ENCODE measurements around the gene NLE1. TPM values are rescaled to one million over a fixed set of nuclear protein-coding genes. Genes with fewer than 3 reads are reported as not detected.
"Not testable (repeated sequence)": the region's sequence is repeated elsewhere in the genome, so short reads cannot be mapped to it uniquely, and the experiment has no call there.

The NLE1 gene
- total and polyA plus RNA-seq, 5 donors = 2.2 to 6.6 (median 4.1) TPM

- ATAC-seq (no peak), DNase-seq (no peak)
- no peak overlapping the region for H3K4me3 ChIP-seq (ENCODE audit: low read length)
- WGBS = 83% methylated on average over 7 of the region's 7 CpGs
- H3K27ac ChIP-seq (ENCODE audit: low read length) = no peak overlapping the region
- H3K4me1 ChIP-seq (ENCODE audit: control insufficient read depth, insufficient read depth, low read length) = peaks cover 2% of the 10 kb centered on the region
- no peaks in the 10 kb centered on the region for H3K9me3 ChIP-seq (ENCODE audit: control insufficient read depth, low read length)
- intact Hi-C loops (cut with DNase I) = loop anchor here in 2 of 4 donors (10.0 kb wide), 1 partner anchor 371 kb away; the partner anchor contains the start of gene SLFN12L (in 2 of the 2)
- no peaks in the 10 kb centered on the region for H3K27me3 ChIP-seq (ENCODE audit: control insufficient read depth, insufficient read depth)
Observed at GRCh38 chr17:35163886-35164285, 21.8 kb upstream of the NLE1 start.

GRCh38 chr17:35162755-35163154, 20.7 kb upstream of the NLE1 start:
- 86% methylated on average over 4 of the region's 4 CpGs for WGBS
- intact Hi-C loops (cut with DNase I) = loop anchor here in 2 of 4 donors (10.0 kb wide), 1 partner anchor 372 kb away; the partner anchor contains the start of gene SLFN12L (in 2 of the 2)
- no peak for ATAC-seq

GRCh38 chr17:35161281-35161761, 19.2 kb upstream of the NLE1 start:
- H3K9me3 ChIP-seq (ENCODE audit: control insufficient read depth, low read length) = no peaks in the 10 kb centered on the region
- no peaks in the 10 kb centered on the region for H3K27me3 ChIP-seq (ENCODE audit: control insufficient read depth, insufficient read depth)
- DNase-seq (no peak), ATAC-seq (no peak)
- intact Hi-C loops (cut with DNase I) = loop anchor here in 2 of 4 donors (10.0 kb wide), 1 partner anchor 373 kb away; the partner anchor contains the start of gene SLFN12L (in 2 of the 2)
- WGBS = 64% methylated on average over 3 of the region's 3 CpGs
- H3K27ac ChIP-seq (ENCODE audit: low read length) = no peak overlapping the region
- no peak overlapping the region for H3K4me3 ChIP-seq (ENCODE audit: low read length)
- H3K4me1 ChIP-seq (ENCODE audit: control insufficient read depth, insufficient read depth, low read length) = peaks cover 2% of the 10 kb centered on the region

More at GRCh38 chr17:35162755-35163154, 20.7 kb upstream of the NLE1 start:
- DNase-seq = no peak
- H3K27ac ChIP-seq (ENCODE audit: low read length) = no peak overlapping the region
- no peaks in the 10 kb centered on the region for H3K9me3 ChIP-seq (ENCODE audit: control insufficient read depth, low read length)
- no peaks in the 10 kb centered on the region for H3K27me3 ChIP-seq (ENCODE audit: control insufficient read depth, insufficient read depth)
- peaks cover 2% of the 10 kb centered on the region for H3K4me1 ChIP-seq (ENCODE audit: control insufficient read depth, insufficient read depth, low read length)
- no peak overlapping the region for H3K4me3 ChIP-seq (ENCODE audit: low read length)

- H3K27me3 ChIP-seq (ENCODE audit: control insufficient read depth, insufficient read depth) = no peaks in the 10 kb centered on the region
- ATAC-seq = no peak
- intact Hi-C loops (cut with DNase I) = loop anchor here in 2 of 4 donors (10.0 kb wide), 1 partner anchor 374 kb away; the partner anchor contains the start of gene SLFN12L (in 2 of the 2)
- no peaks in the 10 kb centered on the region for H3K9me3 ChIP-seq (ENCODE audit: control insufficient read depth, low read length)
- 75% methylated on average over 13 of the region's 13 CpGs for WGBS
- peaks cover 2% of the 10 kb centered on the region for H3K4me1 ChIP-seq (ENCODE audit: control insufficient read depth, insufficient read depth, low read length)
- no peak for DNase-seq
- H3K4me3 ChIP-seq (ENCODE audit: low read length) = no peak overlapping the region
- no peak overlapping the region for H3K27ac ChIP-seq (ENCODE audit: low read length)
Observed at GRCh38 chr17:35160354-35161201, 18.5 kb upstream of the NLE1 start.

- H3K27ac ChIP-seq (ENCODE audit: low read length) = no peak overlapping the region
- intact Hi-C loops (cut with DNase I) = loop anchor here in 2 of 4 donors (10.0 kb wide), 1 partner anchor 375 kb away; the partner anchor contains the start of gene SLFN12L (in 2 of the 2)
- 83% methylated on average over 2 of the region's 2 CpGs for WGBS
Observed at GRCh38 chr17:35159940-35160339, 17.8 kb upstream of the NLE1 start.

GRCh38 chr17:35155246-35155645, 13.1 kb upstream of the NLE1 start:
- intact Hi-C loops (cut with DNase I) = no loop called here
- Histone ChIP-seq H3K9me3 (ENCODE audit: control insufficient read depth, low read length) (no peaks in the 10 kb centered on the region), H3K27ac (ENCODE audit: low read length) (no peak overlapping the region), H3K4me3 (ENCODE audit: low read length) (no peak overlapping the region), H3K27me3 (ENCODE audit: control insufficient read depth, insufficient read depth) (no peaks in the 10 kb centered on the region), H3K4me1 (ENCODE audit: control insufficient read depth, insufficient read depth, low read length) (no peaks in the 10 kb centered on the region)
- DNase-seq (no peak), ATAC-seq (no peak)
- 94% methylated on average over 7 of the region's 7 CpGs for WGBS

More at GRCh38 chr17:35159940-35160339, 17.8 kb upstream of the NLE1 start:
- H3K9me3 ChIP-seq (ENCODE audit: control insufficient read depth, low read length) = no peaks in the 10 kb centered on the region
- no peaks in the 10 kb centered on the region for H3K27me3 ChIP-seq (ENCODE audit: control insufficient read depth, insufficient read depth)
- H3K4me1 ChIP-seq (ENCODE audit: control insufficient read depth, insufficient read depth, low read length) = peaks cover 2% of the 10 kb centered on the region
- ATAC-seq (no peak), DNase-seq (no peak)
- no peak overlapping the region for H3K4me3 ChIP-seq (ENCODE audit: low read length)

GRCh38 chr17:35154196-35155165, 12.4 kb upstream of the NLE1 start:
- Histone ChIP-seq H3K4me1 (ENCODE audit: control insufficient read depth, insufficient read depth, low read length) (peaks cover 2% of the 10 kb centered on the region), H3K27me3 (ENCODE audit: control insufficient read depth, insufficient read depth) (no peaks in the 10 kb centered on the region), H3K4me3 (ENCODE audit: low read length) (no peak overlapping the region), H3K9me3 (ENCODE audit: control insufficient read depth, low read length) (no peaks in the 10 kb centered on the region), H3K27ac (ENCODE audit: low read length) (no peak overlapping the region)
- WGBS = 88% methylated on average over 13 of the region's 13 CpGs
- intact Hi-C loops (cut with DNase I) = no loop called here
- ATAC-seq (no peak), DNase-seq (no peak)

- WGBS = 62% methylated on average over 13 of the region's 13 CpGs
- no peak overlapping the region for H3K4me3 ChIP-seq (ENCODE audit: low read length)
- ATAC-seq (no peak), DNase-seq (no peak)
- no peak overlapping the region for H3K27ac ChIP-seq (ENCODE audit: low read length)
- H3K9me3 ChIP-seq (ENCODE audit: control insufficient read depth, low read length) = no peaks in the 10 kb centered on the region
- intact Hi-C loops (cut with DNase I) = no loop called here
- peaks cover 2% of the 10 kb centered on the region for H3K4me1 ChIP-seq (ENCODE audit: control insufficient read depth, insufficient read depth, low read length)
- no peaks in the 10 kb centered on the region for H3K27me3 ChIP-seq (ENCODE audit: control insufficient read depth, insufficient read depth)
Observed at GRCh38 chr17:35152421-35153140, 10.5 kb upstream of the NLE1 start.

- H3K27me3 ChIP-seq (ENCODE audit: control insufficient read depth, insufficient read depth); H3K27ac ChIP-seq (ENCODE audit: low read length); H3K9me3 ChIP-seq (ENCODE audit: control insufficient read depth, low read length); intact Hi-C loops (cut with DNase I); H3K4me1 ChIP-seq (ENCODE audit: control insufficient read depth, insufficient read depth, low read length); H3K4me3 ChIP-seq (ENCODE audit: low read length); ATAC-seq; DNase-seq: not testable (repeated sequence)
- 89% methylated on average over 29 of the region's 29 CpGs for WGBS
Observed at GRCh38 chr17:35151080-35151479, 9.0 kb upstream of the NLE1 start.

GRCh38 chr17:35149941-35150340, 7.8 kb upstream of the NLE1 start:
- ATAC-seq (no peak), DNase-seq (no peak)
- no peak overlapping the region for H3K4me3 ChIP-seq (ENCODE audit: low read length)
- H3K4me1 ChIP-seq (ENCODE audit: control insufficient read depth, insufficient read depth, low read length) = peaks cover 2% of the 10 kb centered on the region
- H3K27me3 ChIP-seq (ENCODE audit: control insufficient read depth, insufficient read depth) = no peaks in the 10 kb centered on the region
- intact Hi-C loops (cut with DNase I) = no loop called here
- no peak overlapping the region for H3K27ac ChIP-seq (ENCODE audit: low read length)
- H3K9me3 ChIP-seq (ENCODE audit: control insufficient read depth, low read length) = no peaks in the 10 kb centered on the region
- WGBS = 87% methylated on average over 11 of the region's 11 CpGs

All from right cardiac atrium (tissue), 5 donors.